ENCODE measurements around the gene NAA10. TPM values are rescaled to one million over a fixed set of nuclear protein-coding genes. Genes with fewer than 3 reads are reported as not detected.

Gene NAA10
- total and polyA plus RNA-seq, 2 donors from 2014 or later: 79.3 to 120 TPM

GRCh38 chrX:153969904-153970356, 35.1 kb upstream of the NAA10 start:
- H3K27ac ChIP-seq (ENCODE audit: low read depth in 2 of 2, low read length in 2 of 2): peak overlapping the region in 1 of 2 donors; percentile 60
- TF ChIP-seq CTCF (IDR thresholded peaks at IDR 0.05; ENCODE audit: borderline replicate concordance, extremely low read depth, insufficient read depth): no peak
- H3K4me1 ChIP-seq (ENCODE audit: control insufficient read depth in 2 of 3, insufficient read depth in 2 of 3, low read depth in 1 of 3, low read length in 3 of 3): peaks cover 0 to 49% (median 24%) of the 10 kb centered on the region in 3 donors
- H3K9me3 ChIP-seq (ENCODE audit: control insufficient read depth in 2 of 3, insufficient read depth in 1 of 3, low read length in 3 of 3): no peaks in the 10 kb centered on the region
- peak in 3 of 5 donors; percentile 32 to 86 (median 56) for DNase-seq
- H3K36me3 ChIP-seq (ENCODE audit: control insufficient read depth in 2 of 3, insufficient read depth in 3 of 3, low read length in 3 of 3): no peaks in the 10 kb centered on the region
- intact Hi-C loops (cut with DNase I): no loop called here
- H3K9ac ChIP-seq (ENCODE audit: low read length in 3 of 3): peak overlapping the region in 2 of 3 donors; percentile 32 to 40
- peak overlapping the region; percentile 36 to 88 (median 50) for H3K4me3 ChIP-seq (ENCODE audit: low read length in 3 of 3)
- no peak for FAIRE-seq
- no peaks in the 10 kb centered on the region for H3K27me3 ChIP-seq (ENCODE audit: control insufficient read depth, insufficient read depth, low read length)

GRCh38 chrX:153969125-153969903, 34.5 kb upstream of the NAA10 start:
- H3K9me3 ChIP-seq (ENCODE audit: control insufficient read depth in 2 of 3, insufficient read depth in 1 of 3, low read length in 3 of 3): no peaks in the 10 kb centered on the region
- H3K27ac ChIP-seq (ENCODE audit: low read depth in 2 of 2, low read length in 2 of 2): peak overlapping the region in 1 of 2 donors; percentile 47
- no peak for TF ChIP-seq CTCF (IDR thresholded peaks at IDR 0.05; ENCODE audit: borderline replicate concordance, extremely low read depth, insufficient read depth)
- intact Hi-C loops (cut with DNase I): no loop called here
- peaks cover 0 to 44% (median 24%) of the 10 kb centered on the region in 3 donors for H3K4me1 ChIP-seq (ENCODE audit: control insufficient read depth in 2 of 3, insufficient read depth in 2 of 3, low read depth in 1 of 3, low read length in 3 of 3)
- no peaks in the 10 kb centered on the region for H3K27me3 ChIP-seq (ENCODE audit: control insufficient read depth, insufficient read depth, low read length)
- H3K9ac ChIP-seq (ENCODE audit: low read length in 3 of 3): peak overlapping the region in 2 of 3 donors; percentile 32 to 40
- H3K4me3 ChIP-seq (ENCODE audit: low read length in 3 of 3): peak overlapping the region; percentile 36 to 88 (median 50)
- DNase-seq: peak in 1 of 5 donors; percentile 80
- no peak for FAIRE-seq
- H3K36me3 ChIP-seq (ENCODE audit: control insufficient read depth in 2 of 3, insufficient read depth in 3 of 3, low read length in 3 of 3): no peaks in the 10 kb centered on the region

GRCh38 chrX:153968754-153969124, 33.9 kb upstream of the NAA10 start:
- DNase-seq (peak in 3 of 5 donors; percentile 18 to 75 (median 36)), FAIRE-seq (no peak)
- intact Hi-C loops (cut with DNase I): no loop called here
- H3K36me3 ChIP-seq (ENCODE audit: control insufficient read depth in 2 of 3, insufficient read depth in 3 of 3, low read length in 3 of 3): no peaks in the 10 kb centered on the region
- H3K4me1 ChIP-seq (ENCODE audit: control insufficient read depth in 2 of 3, insufficient read depth in 2 of 3, low read depth in 1 of 3, low read length in 3 of 3): peaks cover 0 to 39% (median 20%) of the 10 kb centered on the region in 3 donors
- no peak overlapping the region for H3K27ac ChIP-seq (ENCODE audit: low read depth in 2 of 2, low read length in 2 of 2)
- TF ChIP-seq CTCF (IDR thresholded peaks at IDR 0.05; ENCODE audit: borderline replicate concordance, extremely low read depth, insufficient read depth): no peak
- H3K4me3 ChIP-seq (ENCODE audit: low read length in 3 of 3): peak overlapping the region in 1 of 3 donors; percentile 88
- H3K9me3 ChIP-seq (ENCODE audit: control insufficient read depth in 2 of 3, insufficient read depth in 1 of 3, low read length in 3 of 3): no peaks in the 10 kb centered on the region
- H3K9ac ChIP-seq (ENCODE audit: low read length in 3 of 3): no peak overlapping the region
- H3K27me3 ChIP-seq (ENCODE audit: control insufficient read depth, insufficient read depth, low read length): no peaks in the 10 kb centered on the region

Data from kidney (tissue), 14 donors.